Measurements from ENCODE around the gene MYO1D.

- TF ChIP-seq SP1 (IDR thresholded peaks at IDR 0.05) = no peak
- TF ChIP-seq SUZ12 (IDR thresholded peaks at IDR 0.05) = no peak
- no peak for TF ChIP-seq LEF1 (IDR thresholded peaks at IDR 0.05; ENCODE audit: borderline replicate concordance)
- TF ChIP-seq PKNOX1 (IDR thresholded peaks at IDR 0.05) = no peak
- TF ChIP-seq FOXA1 (IDR thresholded peaks at IDR 0.05) = no peak
- no peak for TF ChIP-seq HDGF (IDR thresholded peaks at IDR 0.05; ENCODE audit: borderline replicate concordance)
- no peak for TF ChIP-seq BHLHE40 (IDR thresholded peaks at IDR 0.05; ENCODE audit: borderline replicate concordance)
- no peak for TF ChIP-seq FOXK2 (IDR thresholded peaks at IDR 0.05)
- TF ChIP-seq FOXM1 (IDR thresholded peaks at IDR 0.05; ENCODE audit: borderline replicate concordance) = no peak
- TF ChIP-seq ZNF384 (IDR thresholded peaks at IDR 0.05) = no peak
- TF ChIP-seq ARNT (IDR thresholded peaks at IDR 0.05) = no peak
- no peak for TF ChIP-seq ELF4 (IDR thresholded peaks at IDR 0.05)
- TF ChIP-seq CTBP1 (IDR thresholded peaks at IDR 0.05; ENCODE audit: borderline replicate concordance) = no peak
These were observed 17.3 kb upstream of the MYO1D start for GRCh38 chr17:32894245-32894644.
